ENCODE measurements around the gene OR5K4.
"Not testable (repeated sequence)": the region's sequence is repeated elsewhere in the genome, so short reads cannot be mapped to it uniquely, and the experiment has no call there.

Gene OR5K4

GRCh38 chr3:98371853-98372252 is 18.2 kb downstream of the OR5K4 start:
- DNase-seq: no peak

GRCh38 chr3:98372445-98372844 is 18.8 kb downstream of the OR5K4 start:
- DNase-seq: no peak

GRCh38 chr3:98376631-98377030 is 23.0 kb downstream of the OR5K4 start:
- DNase-seq: no peak

GRCh38 chr3:98388147-98388546 is 34.5 kb downstream of the OR5K4 start:
- no peak for DNase-seq

- no peak for DNase-seq
These were observed 36.7 kb downstream of the OR5K4 start, which contains the start of gene OR5K3 for GRCh38 chr3:98390366-98390765. Gene OR5K3, plus strand, starts transcription at chr3:98390666. Its CDS starts 0 bp downstream, at chr3:98390666.

- no peak for DNase-seq
These were observed 41.4 kb downstream of the OR5K4 start for GRCh38 chr3:98395101-98395500.

- DNase-seq: not testable (repeated sequence)
These were observed 42.8 kb downstream of the OR5K4 start for GRCh38 chr3:98396482-98396881.

- DNase-seq: no peak
These were observed 44.9 kb downstream of the OR5K4 start for GRCh38 chr3:98398513-98398912.

GRCh38 chr3:98402507-98402906 is 48.9 kb downstream of the OR5K4 start:
- DNase-seq: no peak

- DNase-seq: no peak
These were observed 50.4 kb downstream of the OR5K4 start for GRCh38 chr3:98404010-98404409.

Measured in NCI-H2107 (cell line).